DMS79 treated with DMSO at 0.1 percent for 48 hours (cell line): ENCODE measurements around the gene TUBA1A.
A peak's percentile ranks its signal among the peaks of the same experiment; 100 is the strongest.
"Not testable (repeated sequence)": the region's sequence is repeated elsewhere in the genome, so short reads cannot be mapped to it uniquely, and the experiment has no call there.

Source experiments
- DNase-seq: peaks from one replicate; lab custom pipeline; 2025; lab: John Stamatoyannopoulos, UW

The TUBA1A gene

GRCh38 chr12:49146406-49146805 lies 42.5 kb downstream of the TUBA1A start:
- no peak for DNase-seq

DNA sequence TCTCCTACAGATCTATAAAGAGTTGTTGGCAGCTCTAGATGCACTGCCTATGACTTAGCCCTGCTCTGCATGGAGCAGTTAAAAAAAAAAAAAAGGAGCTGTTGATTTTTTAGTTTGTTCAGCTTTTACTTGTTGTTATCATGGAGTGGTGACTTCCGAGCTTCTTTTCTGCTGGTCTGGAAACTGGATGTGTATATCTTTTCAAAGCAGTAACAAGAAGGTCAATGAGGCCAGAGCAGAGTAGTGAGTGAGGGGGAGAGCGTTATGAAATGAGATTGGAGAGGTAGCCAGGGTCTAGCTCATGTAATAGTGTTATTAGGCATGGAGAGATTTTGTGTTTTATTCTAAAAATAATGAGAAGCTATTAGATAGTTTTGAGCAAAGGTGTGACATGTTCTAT lies 44.5 kb downstream of the TUBA1A start:
- DNase-seq: no peak

GRCh38 chr12:49138999-49139398 lies 49.9 kb downstream of the TUBA1A start:
- DNase-seq: no peak

DNA sequence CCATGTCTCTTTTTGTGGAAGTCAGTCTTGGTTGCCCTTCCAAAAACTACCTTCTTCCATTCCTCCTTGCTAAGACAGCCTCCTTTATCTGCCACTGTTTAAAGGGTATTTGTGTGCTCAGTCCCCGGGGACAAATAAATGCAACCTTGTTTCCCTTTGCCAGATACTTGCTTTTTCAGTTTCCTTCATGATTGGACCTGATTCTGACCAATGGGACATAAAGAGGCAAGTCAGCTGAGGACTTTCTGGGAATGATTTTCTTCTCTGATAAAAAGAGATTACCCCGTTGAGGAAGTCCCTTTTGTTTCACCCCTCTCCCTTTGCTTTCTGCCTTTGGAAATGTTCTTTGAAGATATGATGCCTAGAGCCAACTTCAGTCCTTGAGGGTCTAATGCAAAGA lies 50.3 kb downstream of the TUBA1A start:
- DNase-seq: peak; percentile 67

- DNase-seq: no peak
Observed at GRCh38 chr12:49137476-49137875, 51.4 kb downstream of the TUBA1A start.

- not testable (repeated sequence) for DNase-seq
Observed at GRCh38 chr12:49136997-49137396, 51.9 kb downstream of the TUBA1A start.
